H9 (cell line): ENCODE measurements around the gene HSPG2. TPM values are rescaled to one million over a fixed set of nuclear protein-coding genes. Genes with fewer than 3 reads are reported as not detected.

Source experiments
- DNase-seq: peaks from one replicate; pipeline ENCODE4 v3.0.0-alpha.2; 2017
- H2AFZ ChIP-seq: one replicate; pipeline ENCODE4 v1.6.1; 2013; ENCODE audit warnings: mild to moderate bottlenecking, low read length, control low read depth, moderate library complexity
- H2AK5ac ChIP-seq: 2 replicates; pipeline ENCODE4 v1.6.1; 2013; ENCODE audit warnings: low read length, control low read depth, mixed read lengths; ENCODE audit not compliant: insufficient read length
- H2BK120ac ChIP-seq: one replicate; pipeline ENCODE4 v1.6.1; 2013; ENCODE audit warnings: low read depth, mild to moderate bottlenecking, low read length, control low read depth, inconsistent platforms; ENCODE audit not compliant: poor library complexity, severe bottlenecking
- H2BK12ac ChIP-seq: 2 replicates; pipeline ENCODE4 v1.6.1; 2013; ENCODE audit warnings: low read length, control low read depth, mixed read lengths, low read depth; ENCODE audit not compliant: insufficient read length
- H2BK15ac ChIP-seq: 2 replicates; pipeline ENCODE4 v1.6.1; 2013; ENCODE audit warnings: low read depth, low read length, control low read depth
- H2BK20ac ChIP-seq: one replicate; pipeline ENCODE4 v1.6.1; 2013; ENCODE audit warnings: low read depth, mild to moderate bottlenecking, low read length, control low read depth, inconsistent platforms; ENCODE audit not compliant: poor library complexity, severe bottlenecking
- H2BK5ac ChIP-seq: 2 replicates; pipeline ENCODE4 v1.6.1; 2013; ENCODE audit warnings: low read length, control low read depth, mixed read lengths; ENCODE audit not compliant: insufficient read length
- H3K14ac ChIP-seq: 2 replicates; pipeline ENCODE4 v1.6.1; 2013; ENCODE audit warnings: low read length, control low read depth; ENCODE audit not compliant: insufficient read depth
- H3K18ac ChIP-seq: 2 replicates; pipeline ENCODE4 v1.6.1; 2013; ENCODE audit warnings: low read depth, mild to moderate bottlenecking, mixed read lengths, low read length, control low read depth; ENCODE audit not compliant: insufficient read length
- H3K23ac ChIP-seq: 2 replicates; pipeline ENCODE4 v1.6.1; 2013; ENCODE audit warnings: low read length, control low read depth, mixed read lengths, low read depth; ENCODE audit not compliant: insufficient read length
- H3K23me2 ChIP-seq: 2 replicates; pipeline ENCODE4 v1.6.1; 2013; ENCODE audit warnings: low read depth, mild to moderate bottlenecking, mixed read lengths, low read length, control low read depth; ENCODE audit not compliant: insufficient read length, poor library complexity, severe bottlenecking
- H3K27ac ChIP-seq: 2 replicates; pipeline ENCODE4 v1.5.1; 2013; ENCODE audit warnings: low read length, control low read depth, mixed read lengths, low read depth; ENCODE audit not compliant: insufficient read length
- H3K27me3 ChIP-seq: 2 replicates; pipeline ENCODE4 v1.6.1; 2013; ENCODE audit warnings: low read length, control low read depth, inconsistent platforms; ENCODE audit not compliant: insufficient read depth
- H3K4ac ChIP-seq: 2 replicates; pipeline ENCODE4 v1.6.1; 2013; ENCODE audit warnings: low read depth, mild to moderate bottlenecking, control low read depth, inconsistent platforms, low read length, moderate library complexity
- H3K4me1 ChIP-seq: 2 replicates; pipeline ENCODE4 v1.6.1; 2013; ENCODE audit warnings: low read length, control low read depth, inconsistent platforms; ENCODE audit not compliant: insufficient read depth
- H3K4me2 ChIP-seq: 2 replicates; pipeline ENCODE4 v1.6.1; 2013; ENCODE audit warnings: low read length, control low read depth, mixed read lengths; ENCODE audit not compliant: insufficient read length, insufficient read depth
- H3K56ac ChIP-seq: 2 replicates; pipeline ENCODE4 v1.6.1; 2013; ENCODE audit warnings: low read depth, mild to moderate bottlenecking, mixed read lengths, low read length, control low read depth; ENCODE audit not compliant: insufficient read length
- H3K79me1 ChIP-seq: 2 replicates; pipeline ENCODE4 v1.6.1; 2013; ENCODE audit warnings: low read depth, mild to moderate bottlenecking, moderate library complexity, low read length, control low read depth, inconsistent platforms; ENCODE audit not compliant: insufficient read depth, poor library complexity, severe bottlenecking
- H3K79me2 ChIP-seq: 2 replicates; pipeline ENCODE4 v1.6.1; 2013; ENCODE audit warnings: low read length, control low read depth, inconsistent platforms; ENCODE audit not compliant: insufficient read depth
- H3K9ac ChIP-seq: 2 replicates; pipeline ENCODE4 v1.6.1; 2013; ENCODE audit warnings: low read length, control low read depth, mixed read lengths; ENCODE audit not compliant: insufficient read length; ENCODE audit errors: extremely low read depth
- H3K9me3 ChIP-seq: one replicate; pipeline ENCODE4 v1.6.1; 2013; ENCODE audit warnings: low read depth, low read length, inconsistent platforms; ENCODE audit not compliant: control insufficient read depth
- H3T11ph ChIP-seq: one replicate; pipeline ENCODE4 v1.6.1; 2013; ENCODE audit warnings: mild to moderate bottlenecking, low read length, control low read depth, inconsistent platforms
- H4K20me1 ChIP-seq: one replicate; pipeline ENCODE4 v1.6.1; 2013; ENCODE audit not compliant: control insufficient read depth, insufficient read length, insufficient read depth
- H4K5ac ChIP-seq: 2 replicates; pipeline ENCODE4 v1.6.1; 2013; ENCODE audit warnings: low read depth, mild to moderate bottlenecking, mixed read lengths, low read length, control low read depth; ENCODE audit not compliant: insufficient read length
- H4K8ac ChIP-seq: replicated peaks from 2 replicates; pipeline ENCODE4 v1.6.1; 2013; ENCODE audit warnings: low read length, control low read depth, mixed read lengths, low read depth; ENCODE audit not compliant: insufficient read length
- H4K91ac ChIP-seq: 2 replicates; pipeline ENCODE4 v1.6.1; 2013; ENCODE audit warnings: low read depth, mild to moderate bottlenecking, moderate library complexity, mixed read lengths, low read length, control low read depth; ENCODE audit not compliant: insufficient read length
- H3K27ac Mint-ChIP-seq, 3 experiments: 2 replicates in 2 of 3; 3 replicates in 1 of 3; pipeline ENCODE4 v1.8.0; 2020 to 2021; ENCODE audit warnings: mixed read lengths in 3 of 3, mild to moderate bottlenecking in 1 of 3, moderate library complexity in 1 of 3
- H3K27me3 Mint-ChIP-seq: 2 replicates; pipeline ENCODE4 v1.8.0; 2021; ENCODE audit warnings: low read depth, mild to moderate bottlenecking, moderate library complexity, mixed read lengths
- H3K36me3 Mint-ChIP-seq, 3 experiments: 2 replicates in 2 of 3; 3 replicates in 1 of 3; pipeline ENCODE4 v1.8.0; 2020 to 2021; ENCODE audit warnings: low read depth in 3 of 3, mixed read lengths in 3 of 3; ENCODE audit not compliant: insufficient read depth in 1 of 3
- H3K4me1 Mint-ChIP-seq, 2 experiments: 2 replicates each; pipeline ENCODE4 v1.8.0; 2020; ENCODE audit warnings: mixed read lengths in 2 of 2
- H3K4me3 Mint-ChIP-seq, 2 experiments: 2 replicates in 1 of 2; 3 replicates in 1 of 2; pipeline ENCODE4 v1.8.0; 2020 to 2021; ENCODE audit warnings: mild to moderate bottlenecking in 2 of 2, mixed read lengths in 2 of 2, moderate library complexity in 1 of 2
- H3K9me3 Mint-ChIP-seq, 2 experiments: 2 replicates in 1 of 2; 3 replicates in 1 of 2; pipeline ENCODE4 v1.8.0; 2020; ENCODE audit warnings: mild to moderate bottlenecking in 2 of 2, mixed read lengths in 2 of 2, moderate library complexity in 1 of 2
- WGBS: extraction: QIAGEN DNeasy Blood & Tissue Kit; methylation state at CpG from one replicate; pipeline ENCODE4 v1.1.7; 2013; ENCODE audit warnings: missing lambda C conversion rate, low lambda C conversion rate, mixed read lengths; ENCODE audit not compliant: insufficient read length; ENCODE audit errors: extremely low coverage; 5-methylcytosine and 5-hydroxymethylcytosine counted together
- total RNA-seq: library from RNA; stranded (reverse); gene quantifications from 2 replicates; pipeline ENCODE4 v1.2.1, GENCODE V29; 2021
- TF ChIP-seq, protein P1 (sequence below): fragments of 200-600 bp; sonication (generic); conservative IDR thresholded peaks from 3 replicates; pipeline ENCODE4 v1.8.0; 2021; ENCODE audit warnings: antibody characterized with exemption, mild to moderate bottlenecking

Gene HSPG2
- total RNA-seq, 1 experiment from 2014 or later, result 90.0 TPM

DNA sequence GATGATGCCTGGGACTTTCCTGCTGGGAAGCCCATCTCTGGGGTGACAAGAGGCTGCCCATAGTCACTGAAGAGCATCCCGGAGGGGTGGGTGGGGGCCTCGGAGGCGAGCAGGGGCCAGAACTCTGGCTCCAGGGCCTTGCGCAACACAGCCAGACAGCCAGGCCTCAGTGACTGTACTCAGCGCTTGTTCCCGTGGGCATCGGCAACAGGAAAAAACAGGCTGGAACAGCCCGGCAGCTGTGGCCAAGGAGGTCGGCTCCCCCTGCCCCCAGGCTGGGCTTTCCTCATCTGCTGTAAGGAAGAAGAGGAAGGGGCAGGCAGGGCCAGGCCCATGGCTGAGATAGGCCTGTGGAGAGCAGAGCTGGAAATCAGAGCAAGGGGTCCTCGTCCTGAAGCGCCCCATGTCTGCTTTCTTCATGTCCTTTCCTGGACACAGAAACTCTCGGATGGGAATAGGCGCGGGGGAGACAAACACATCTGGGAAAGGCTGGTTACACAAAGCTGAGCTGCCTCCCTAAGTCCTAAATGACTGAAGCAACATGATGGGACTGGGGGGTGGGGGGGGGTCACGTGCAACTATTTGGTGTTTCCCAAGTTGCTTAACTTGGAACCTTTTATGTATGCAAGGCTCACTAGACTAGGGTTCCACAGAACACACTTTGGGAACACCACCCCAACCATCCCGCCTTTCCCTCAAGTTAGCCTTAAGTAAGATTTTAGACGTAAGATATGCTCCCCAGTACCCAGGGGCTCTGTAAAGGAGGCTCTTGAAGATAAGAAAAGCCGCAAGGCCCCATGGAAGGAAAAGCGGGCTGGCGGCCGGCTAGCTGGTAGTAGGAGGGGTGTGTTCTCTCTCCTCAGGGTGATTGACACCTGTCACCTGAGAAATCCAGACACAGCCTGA lies 30.7 kb downstream of the HSPG2 start:
- H4K5ac ChIP-seq, result no peak overlapping the region
- no peak overlapping the region for H3K27ac ChIP-seq
- H2BK12ac ChIP-seq, result no peak overlapping the region
- no peaks in the 10 kb centered on the region for H4K20me1 ChIP-seq
- H3K9ac ChIP-seq, result no peak overlapping the region
- H3K23me2 ChIP-seq, result no peaks in the 10 kb centered on the region
- H2BK120ac ChIP-seq, result no peak overlapping the region
- H3K4me1 Mint-ChIP-seq, result peaks cover 22 to 38% of the 10 kb centered on the region in 2 experiments
- no peaks in the 10 kb centered on the region for H3K27me3 ChIP-seq
- no peak overlapping the region for H4K8ac ChIP-seq
- no peaks in the 10 kb centered on the region for H3K27me3 Mint-ChIP-seq
- no peak overlapping the region for H3K14ac ChIP-seq
- no peaks in the 10 kb centered on the region for H3K79me2 ChIP-seq
- no peak overlapping the region for H3T11ph ChIP-seq
- H3K4me3 Mint-ChIP-seq, result no peak overlapping the region
- no peak overlapping the region for H3K4me2 ChIP-seq
- no peak overlapping the region for H2BK15ac ChIP-seq
- H3K23ac ChIP-seq, result no peak overlapping the region
- H4K91ac ChIP-seq, result no peak overlapping the region
- H2BK5ac ChIP-seq, result no peak overlapping the region
- no peak overlapping the region for H2BK20ac ChIP-seq
- H3K79me1 ChIP-seq, result no peaks in the 10 kb centered on the region
- no peak overlapping the region for H3K18ac ChIP-seq
- no peak overlapping the region for H2AK5ac ChIP-seq
- no peak overlapping the region for H3K56ac ChIP-seq
- peak overlapping the region in 2 of 3 experiments; percentile 22 to 32; a peak in 2 of 7 replicates for H3K27ac Mint-ChIP-seq
- no peaks in the 10 kb centered on the region for H3K9me3 Mint-ChIP-seq
- H3K9me3 ChIP-seq, result no peaks in the 10 kb centered on the region
- H3K36me3 Mint-ChIP-seq, result peaks cover 0 to 2% (median 0%) of the 10 kb centered on the region in 3 experiments; a peak in 3 of 7 replicates
- H3K4ac ChIP-seq, result no peak overlapping the region
- no CpG with 5 or more reads among the region's 21 CpGs for WGBS
- TF ChIP-seq, protein P1, sequence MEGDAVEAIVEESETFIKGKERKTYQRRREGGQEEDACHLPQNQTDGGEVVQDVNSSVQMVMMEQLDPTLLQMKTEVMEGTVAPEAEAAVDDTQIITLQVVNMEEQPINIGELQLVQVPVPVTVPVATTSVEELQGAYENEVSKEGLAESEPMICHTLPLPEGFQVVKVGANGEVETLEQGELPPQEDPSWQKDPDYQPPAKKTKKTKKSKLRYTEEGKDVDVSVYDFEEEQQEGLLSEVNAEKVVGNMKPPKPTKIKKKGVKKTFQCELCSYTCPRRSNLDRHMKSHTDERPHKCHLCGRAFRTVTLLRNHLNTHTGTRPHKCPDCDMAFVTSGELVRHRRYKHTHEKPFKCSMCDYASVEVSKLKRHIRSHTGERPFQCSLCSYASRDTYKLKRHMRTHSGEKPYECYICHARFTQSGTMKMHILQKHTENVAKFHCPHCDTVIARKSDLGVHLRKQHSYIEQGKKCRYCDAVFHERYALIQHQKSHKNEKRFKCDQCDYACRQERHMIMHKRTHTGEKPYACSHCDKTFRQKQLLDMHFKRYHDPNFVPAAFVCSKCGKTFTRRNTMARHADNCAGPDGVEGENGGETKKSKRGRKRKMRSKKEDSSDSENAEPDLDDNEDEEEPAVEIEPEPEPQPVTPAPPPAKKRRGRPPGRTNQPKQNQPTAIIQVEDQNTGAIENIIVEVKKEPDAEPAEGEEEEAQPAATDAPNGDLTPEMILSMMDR, result no peak
- H2AFZ ChIP-seq, result no peak overlapping the region
- peaks cover 3% of the 10 kb centered on the region; the same call in 1 of the 2 replicates for H3K4me1 ChIP-seq
- no peak for DNase-seq
